ENCODE measurements around the gene TAS1R3. TPM values are rescaled to one million over a fixed set of nuclear protein-coding genes. Genes with fewer than 3 reads are reported as not detected.
A peak's percentile ranks its signal among the peaks of the same experiment; 100 is the strongest.

Gene TAS1R3
- total RNA-seq (ENCODE audit: low replicate concordance): 0.09 and 0.57 TPM in 2 replicates

DNA sequence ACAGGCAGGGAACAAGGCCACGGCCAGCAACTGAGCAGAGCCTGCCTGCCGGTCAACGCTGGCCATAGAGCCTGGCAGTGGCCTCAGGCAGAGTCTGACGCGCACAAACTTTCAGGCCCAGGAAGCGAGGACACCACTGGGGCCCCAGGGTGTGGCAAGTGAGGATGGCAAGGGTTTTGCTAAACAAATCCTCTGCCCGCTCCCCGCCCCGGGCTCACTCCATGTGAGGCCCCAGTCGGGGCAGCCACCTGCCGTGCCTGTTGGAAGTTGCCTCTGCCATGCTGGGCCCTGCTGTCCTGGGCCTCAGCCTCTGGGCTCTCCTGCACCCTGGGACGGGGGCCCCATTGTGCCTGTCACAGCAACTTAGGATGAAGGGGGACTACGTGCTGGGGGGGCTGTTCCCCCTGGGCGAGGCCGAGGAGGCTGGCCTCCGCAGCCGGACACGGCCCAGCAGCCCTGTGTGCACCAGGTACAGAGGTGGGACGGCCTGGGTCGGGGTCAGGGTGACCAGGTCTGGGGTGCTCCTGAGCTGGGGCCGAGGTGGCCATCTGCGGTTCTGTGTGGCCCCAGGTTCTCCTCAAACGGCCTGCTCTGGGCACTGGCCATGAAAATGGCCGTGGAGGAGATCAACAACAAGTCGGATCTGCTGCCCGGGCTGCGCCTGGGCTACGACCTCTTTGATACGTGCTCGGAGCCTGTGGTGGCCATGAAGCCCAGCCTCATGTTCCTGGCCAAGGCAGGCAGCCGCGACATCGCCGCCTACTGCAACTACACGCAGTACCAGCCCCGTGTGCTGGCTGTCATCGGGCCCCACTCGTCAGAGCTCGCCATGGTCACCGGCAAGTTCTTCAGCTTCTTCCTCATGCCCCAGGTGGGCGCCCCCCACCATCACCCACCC lies at the start of gene TAS1R3:
TAS1R3 (plus strand) TSS at position 213 of the 898 bp plus-strand sequence; CDS start at position 279, 66 bp downstream.
- H3K4me3 ChIP-seq (ENCODE audit: low read depth, low read length): no peak within 1 kb of the TSS
- TF ChIP-seq CTCF (IDR thresholded peaks at IDR 0.05; ENCODE audit: insufficient read depth, low read length): no peak
- no peak for DNase-seq (ENCODE audit: low read depth)

- no peak overlapping the region for H3K4me3 ChIP-seq (ENCODE audit: low read depth, low read length)
- peak; percentile 41 for DNase-seq (ENCODE audit: low read depth)
- no peak for TF ChIP-seq CTCF (IDR thresholded peaks at IDR 0.05; ENCODE audit: insufficient read depth, low read length)
These were observed 49.4 kb upstream of the TAS1R3 start for GRCh38 chr1:1281533-1282321.

DNA sequence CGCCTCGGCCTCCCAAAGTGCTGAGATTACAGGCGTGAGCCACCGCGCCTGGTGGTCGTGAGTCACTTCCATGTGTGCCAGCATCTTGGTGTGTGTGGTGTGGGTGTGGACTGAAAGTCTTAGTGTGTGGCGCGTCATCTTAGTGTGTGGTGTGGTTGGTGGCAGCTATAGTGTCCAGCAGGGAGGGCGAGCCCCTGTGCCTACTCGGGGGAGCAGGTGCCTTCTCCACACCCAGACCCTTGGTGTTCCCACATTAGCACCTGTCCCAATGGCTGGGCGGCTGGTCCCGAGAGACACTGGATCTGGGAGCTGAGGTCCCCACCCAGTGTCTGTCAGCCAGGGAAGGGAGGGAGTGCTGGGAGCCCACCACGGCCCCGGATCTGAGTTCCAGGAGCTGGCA lies 48.1 kb upstream of the TAS1R3 start:
- no peak overlapping the region for H3K4me3 ChIP-seq (ENCODE audit: low read depth, low read length)
- no peak for DNase-seq (ENCODE audit: low read depth)
- no peak for TF ChIP-seq CTCF (IDR thresholded peaks at IDR 0.05; ENCODE audit: insufficient read depth, low read length)

DNA sequence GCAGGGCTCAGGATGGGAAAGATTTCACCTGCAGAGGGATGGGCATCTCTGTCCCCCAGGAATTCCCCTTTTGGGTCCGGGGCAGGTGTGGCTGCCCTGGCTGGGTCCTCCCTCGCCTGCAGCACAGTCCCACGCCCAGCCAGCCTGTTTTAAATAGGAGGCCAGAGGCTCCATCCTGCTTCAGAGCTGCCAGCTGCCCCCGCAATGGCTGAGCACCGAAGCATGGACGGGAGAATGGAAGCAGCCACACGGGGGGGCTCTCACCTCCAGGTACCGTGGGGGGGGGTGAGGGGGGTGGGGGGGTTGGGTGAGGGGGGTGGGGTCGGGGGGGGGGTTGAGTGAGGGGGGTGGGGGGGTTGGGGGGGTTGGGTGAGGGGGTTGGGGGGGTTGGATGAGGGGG lies 47.3 kb upstream of the TAS1R3 start:
- TF ChIP-seq CTCF (IDR thresholded peaks at IDR 0.05; ENCODE audit: insufficient read depth, low read length): no peak
- DNase-seq (ENCODE audit: low read depth): no peak
- no peak overlapping the region for H3K4me3 ChIP-seq (ENCODE audit: low read depth, low read length)

- no peak for DNase-seq (ENCODE audit: low read depth)
- no peak overlapping the region for H3K4me3 ChIP-seq (ENCODE audit: low read depth, low read length)
- TF ChIP-seq CTCF (IDR thresholded peaks at IDR 0.05; ENCODE audit: insufficient read depth, low read length): no peak
These were observed 46.6 kb upstream of the TAS1R3 start for GRCh38 chr1:1284221-1285101.

DNA sequence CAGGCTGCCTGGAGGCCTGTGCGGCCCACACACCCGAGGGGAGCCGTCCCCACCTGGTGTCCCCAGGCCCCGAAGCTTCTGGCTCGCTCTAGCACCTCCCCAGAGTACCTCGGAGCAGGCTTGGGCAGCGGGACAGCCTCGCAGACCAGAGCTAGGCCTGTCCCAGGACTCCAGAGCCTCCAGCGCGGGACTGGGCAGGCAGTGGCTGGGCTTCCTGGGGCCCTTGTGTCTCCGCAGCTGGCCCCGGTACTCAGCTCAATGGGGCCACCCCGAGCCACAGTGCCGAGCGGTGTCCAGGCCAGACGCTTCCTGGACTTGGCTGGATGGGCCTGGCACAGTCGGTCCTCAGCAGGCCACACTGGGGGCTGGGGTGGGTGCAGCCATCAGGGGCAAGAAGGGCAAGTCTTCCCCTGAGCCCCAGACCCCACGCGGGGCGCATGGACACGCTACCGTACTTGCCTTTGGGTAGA lies 45.9 kb upstream of the TAS1R3 start:
- no peak overlapping the region for H3K4me3 ChIP-seq (ENCODE audit: low read depth, low read length)
- DNase-seq (ENCODE audit: low read depth): no peak
- TF ChIP-seq CTCF (IDR thresholded peaks at IDR 0.05; ENCODE audit: insufficient read depth, low read length): no peak

Measured in fibroblast of the aortic adventitia (primary cell).